SJCRH30 (cell line): ENCODE measurements around the gene CD8B2. TPM values are rescaled to one million over a fixed set of nuclear protein-coding genes. Genes with fewer than 3 reads are reported as not detected.

ENCODE experiments used
- total RNA-seq: library from RNA; depleted of rRNA; stranded (reverse); fragments of >200 nt; shearing (Covaris generic); gene quantifications from 2 replicates; pipeline ENCODE4 v1.2.3, GENCODE V29; 2014; rRNA removed

CD8B2 gene
- total RNA-seq, 1 experiment from 2014 or later, result not detected

Other genes with a start within 250 kb of the CD8B2 start
- not detected in 2 replicates for gene RGPD3, start 19.0 kb upstream of the CD8B2 start, total RNA-seq